IMR-90 (cell line): ENCODE measurements around the gene CD80. TPM values are rescaled to one million over a fixed set of nuclear protein-coding genes. Genes with fewer than 3 reads are reported as not detected.
A peak's percentile ranks its signal among the peaks of the same experiment; 100 is the strongest.

Experiments used
- ATAC-seq: fragments of 200-7000 bp; cut with Tn5 transposase; 2 replicates; pipeline ENCODE4 v1.9.1; 2020; ENCODE audit warnings: low read depth, mild to moderate bottlenecking, moderate library complexity
- BruUV-seq: library from RNA; stranded (reverse); fragments of 400-500 nt; replicated peaks from 2 replicates; lab custom pipeline; 2021; lab: Mats Ljungman, UMichigan
- CTCF ChIA-PET: fragments of 300-600 bp; formaldehyde crosslinking; extraction: SDS; loops from one replicate; lab custom pipeline; 2021; ENCODE audit warnings: antibody characterized with exemption; lab: Yijun Ruan, JAX
- POLR2A ChIA-PET: fragments of 300-600 bp; sonication (Branson Sonifier 250); formaldehyde crosslinking; loops from one replicate; lab custom pipeline; 2022; ENCODE audit warnings: antibody characterized with exemption; ENCODE audit not compliant: unreplicated experiment; lab: Charles Lee
- DNase-seq: peaks from one replicate; pipeline ENCODE4 v3.0.0; 2013
- H2AFZ ChIP-seq: replicated peaks from 2 replicates; pipeline ENCODE3; 2013; ENCODE audit warnings: low read length, mild to moderate bottlenecking; ENCODE audit not compliant: poor library complexity
- H2AK5ac ChIP-seq: 2 replicates; pipeline ENCODE4 v1.6.1; 2013; ENCODE audit warnings: low read depth, low read length, inconsistent platforms
- H2AK9ac ChIP-seq: replicated peaks from 2 replicates; pipeline ENCODE3; 2013; ENCODE audit warnings: mild to moderate bottlenecking, low read depth, low read length, moderate library complexity; ENCODE audit not compliant: poor library complexity
- H2BK120ac ChIP-seq: 2 replicates; pipeline ENCODE4 v1.6.1; 2013; ENCODE audit warnings: low read depth, low read length, inconsistent platforms
- H2BK15ac ChIP-seq: 3 replicates; pipeline ENCODE4 v1.6.1; 2013; ENCODE audit warnings: low read depth, low read length, inconsistent platforms
- H2BK20ac ChIP-seq: 2 replicates; pipeline ENCODE4 v1.6.1; 2013; ENCODE audit warnings: low read depth, mild to moderate bottlenecking, inconsistent platforms, low read length, moderate library complexity
- H2BK5ac ChIP-seq: 2 replicates; pipeline ENCODE4 v1.6.1; 2013; ENCODE audit warnings: mild to moderate bottlenecking, low read depth, low read length, inconsistent platforms; ENCODE audit not compliant: poor library complexity, severe bottlenecking
- H3K14ac ChIP-seq: replicated peaks from 2 replicates; pipeline ENCODE4 v1.6.1; 2013; ENCODE audit warnings: low read depth, low read length, inconsistent platforms
- H3K18ac ChIP-seq: 2 replicates; pipeline ENCODE4 v1.6.1; 2013; ENCODE audit warnings: low read depth, low read length, control low read depth
- H3K23ac ChIP-seq: 2 replicates; pipeline ENCODE4 v1.6.1; 2013; ENCODE audit warnings: low read depth, low read length, inconsistent platforms
- H3K27ac ChIP-seq: 2 replicates; pipeline ENCODE4 v1.5.1; 2013; ENCODE audit warnings: mild to moderate bottlenecking, control low read depth, low read length; ENCODE audit not compliant: insufficient read depth
- H3K27me3 ChIP-seq: 2 replicates; pipeline ENCODE4 v1.6.1; 2013; ENCODE audit warnings: low read length; ENCODE audit not compliant: control insufficient read depth, insufficient read depth
- H3K36me3 ChIP-seq: 2 replicates; pipeline ENCODE4 v1.6.1; 2013; ENCODE audit warnings: low read length, mixed read lengths; ENCODE audit not compliant: control insufficient read depth, insufficient read depth
- H3K4ac ChIP-seq: 2 replicates; pipeline ENCODE4 v1.6.1; 2013; ENCODE audit warnings: low read depth, low read length, inconsistent platforms
- H3K4me1 ChIP-seq: 2 replicates; pipeline ENCODE4 v1.6.1; 2013; ENCODE audit warnings: low read length, mixed read lengths; ENCODE audit not compliant: control insufficient read depth, insufficient read depth
- H3K4me2 ChIP-seq: 2 replicates; pipeline ENCODE4 v1.6.1; 2013; ENCODE audit warnings: low read depth, mild to moderate bottlenecking, control low read depth, low read length, moderate library complexity
- H3K4me3 ChIP-seq: 2 replicates; pipeline ENCODE4 v1.5.1; 2013; ENCODE audit warnings: low read depth, mild to moderate bottlenecking, control low read depth, low read length, moderate library complexity; ENCODE audit not compliant: insufficient read depth
- H3K56ac ChIP-seq: 2 replicates; pipeline ENCODE4 v1.6.1; 2013; ENCODE audit warnings: low read length, inconsistent platforms; ENCODE audit not compliant: insufficient read depth; ENCODE audit errors: extremely low read depth
- H3K79me1 ChIP-seq, 2 experiments: 2 replicates each; pipeline ENCODE4 v1.6.1; 2013; ENCODE audit warnings: low read length in 2 of 2, inconsistent platforms in 1 of 2, low read depth in 1 of 2
- H3K9ac ChIP-seq: 2 replicates; pipeline ENCODE4 v1.6.1; 2013; ENCODE audit warnings: low read depth, low read length, control low read depth
- H3K9me1 ChIP-seq: 2 replicates; pipeline ENCODE4 v1.6.1; 2013; ENCODE audit warnings: low read length, inconsistent platforms; ENCODE audit not compliant: insufficient read depth
- H3K9me3 ChIP-seq: 2 replicates; pipeline ENCODE4 v1.6.1; 2013; ENCODE audit warnings: low read length; ENCODE audit not compliant: control insufficient read depth, insufficient read depth
- H4K20me1 ChIP-seq: 2 replicates; pipeline ENCODE4 v1.6.1; 2013; ENCODE audit warnings: low read length, inconsistent platforms; ENCODE audit not compliant: insufficient read depth
- H4K5ac ChIP-seq: 2 replicates; pipeline ENCODE4 v1.6.1; 2013; ENCODE audit warnings: mild to moderate bottlenecking, low read depth, low read length, control low read depth
- H4K8ac ChIP-seq, 2 experiments: 2 replicates each; pipeline ENCODE4 v1.6.1; 2013; ENCODE audit warnings: low read depth in 2 of 2, low read length in 2 of 2, control low read depth in 1 of 2, inconsistent platforms in 1 of 2
- H4K91ac ChIP-seq: 2 replicates; pipeline ENCODE4 v1.6.1; 2013; ENCODE audit warnings: low read depth, low read length, inconsistent platforms; ENCODE audit not compliant: insufficient read depth
- MXI1 ChIP-seq: IDR thresholded peaks from 2 replicates; pipeline ENCODE4 v1.6.1; 2012; ENCODE audit warnings: low read depth, mild to moderate bottlenecking, low read length, moderate library complexity, borderline replicate concordance
- WGBS, 2 experiments: methylation state at CpG; one replicate each; pipeline versions ENCODE4 v1.1.5 to v1.1.7; 2013; ENCODE audit warnings: missing lambda C conversion rate in 2 of 2; ENCODE audit not compliant: insufficient read length in 1 of 2; ENCODE audit errors: extremely low coverage in 2 of 2; 5-methylcytosine and 5-hydroxymethylcytosine counted together
- dilution Hi-C: fragments of 300-500 bp; cut with HindIII; formaldehyde crosslinking; loops from one replicate; pipeline ENCODE4 v1.14.3; 2018; ENCODE audit warnings: low sequenced_read_pairs; ENCODE audit not compliant: unreplicated experiment
- in situ Hi-C: fragments of 300-500 bp; cut with MboI; formaldehyde crosslinking; loops from 3 replicates; pipeline ENCODE4 v1.14.3; 2019; ENCODE audit warnings: low sequenced_read_pairs, inconsistent platforms, mixed read lengths
- intact Hi-C: fragments of 100-400 bp; cut with micrococcal nuclease; formaldehyde crosslinking; loops from 2 replicates; pipeline ENCODE4 v1.10.0; 2022
- polyA plus RNA-seq, 3 experiments: library from polyadenylated mRNA; depleted of rRNA; stranded (reverse); fragments of >200 nt; gene quantifications; 2 replicates each; pipeline ENCODE4 v1.2.3, GENCODE V29; 2012; ENCODE audit warnings: low replicate concordance in 1 of 3
- total RNA-seq: library from RNA; depleted of rRNA; stranded (reverse); fragments of >200 nt; gene quantifications from 2 replicates; pipeline ENCODE4 v1.2.3, GENCODE V29; 2012

CD80 gene
- total and polyA plus RNA-seq, 2 of the 4 experiments (the other 2 are of a cell fraction): not detected

DNA sequence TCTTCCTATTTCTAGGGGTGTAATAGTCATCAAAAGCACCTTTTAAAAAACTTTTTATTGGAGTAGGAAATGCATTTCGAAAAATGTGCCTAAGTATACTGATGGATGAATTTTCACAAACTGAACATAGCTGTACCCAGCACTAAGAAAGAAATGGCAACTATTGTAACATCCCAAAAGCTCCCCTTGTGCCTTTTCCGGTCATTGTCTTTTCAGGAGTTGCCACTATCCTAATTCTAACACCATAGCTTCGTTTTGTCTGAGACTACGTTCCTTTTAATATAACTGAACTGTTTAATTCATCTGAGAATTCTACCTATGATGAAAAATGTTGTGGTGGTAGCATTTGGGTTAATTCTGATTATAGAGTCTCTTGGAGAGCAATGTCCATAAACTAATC lies 59.1 kb downstream of the CD80 start:
- H2AK9ac ChIP-seq: no peak overlapping the region
- no peak overlapping the region for H2AK5ac ChIP-seq
- H3K23ac ChIP-seq: no peak overlapping the region
- H3K4me2 ChIP-seq: peak overlapping the region; percentile 33
- no peak for DNase-seq
- peaks cover 5% of the 10 kb centered on the region; the same call in 1 of the 2 replicates for H3K4me1 ChIP-seq
- no peak overlapping the region for H3K14ac ChIP-seq
- H3K4ac ChIP-seq: no peak overlapping the region
- dilution Hi-C loops (no loop called here), intact Hi-C loops (no loop called here), in situ Hi-C loops (loop anchor here (25.0 kb wide), 1 partner anchor 187 kb away; the partner anchor contains the start of gene COX17)
- H2BK20ac ChIP-seq: no peak overlapping the region
- no peak overlapping the region for H3K18ac ChIP-seq
- peak overlapping the region; percentile 11; the same call in 1 of the 2 replicates for H3K9ac ChIP-seq
- H2BK120ac ChIP-seq: no peak overlapping the region
- no peak overlapping the region for H3K27ac ChIP-seq
- H2AFZ ChIP-seq: no peak overlapping the region
- ChIA-PET POLR2A (no interaction called here), CTCF (no interaction called here)
- H2BK5ac ChIP-seq: no peak overlapping the region
- H4K20me1 ChIP-seq: no peaks in the 10 kb centered on the region
- no peak for TF ChIP-seq MXI1
- no peak overlapping the region for H3K56ac ChIP-seq
- WGBS, 2 experiments: 86% methylated on average over 1 of the region's 4 CpGs; no CpG with 5 or more reads in 1 of the 2 experiments
- peaks cover 18 to 44% of the 10 kb centered on the region in 2 experiments for H3K79me1 ChIP-seq
- no peak overlapping the region for H4K5ac ChIP-seq
- H4K91ac ChIP-seq: no peak overlapping the region
- H3K27me3 ChIP-seq: no peaks in the 10 kb centered on the region
- no peak for ATAC-seq
- BruUV-seq: no TSS peak
- no peaks in the 10 kb centered on the region for H3K9me1 ChIP-seq
- peaks cover 10% of the 10 kb centered on the region for H3K36me3 ChIP-seq
- no peak overlapping the region for H4K8ac ChIP-seq
- no peak overlapping the region for H3K4me3 ChIP-seq
- H2BK15ac ChIP-seq: no peak overlapping the region
- H3K9me3 ChIP-seq: no peaks in the 10 kb centered on the region
